ENCODE measurements around the gene EVX1.

The EVX1 gene

DNA sequence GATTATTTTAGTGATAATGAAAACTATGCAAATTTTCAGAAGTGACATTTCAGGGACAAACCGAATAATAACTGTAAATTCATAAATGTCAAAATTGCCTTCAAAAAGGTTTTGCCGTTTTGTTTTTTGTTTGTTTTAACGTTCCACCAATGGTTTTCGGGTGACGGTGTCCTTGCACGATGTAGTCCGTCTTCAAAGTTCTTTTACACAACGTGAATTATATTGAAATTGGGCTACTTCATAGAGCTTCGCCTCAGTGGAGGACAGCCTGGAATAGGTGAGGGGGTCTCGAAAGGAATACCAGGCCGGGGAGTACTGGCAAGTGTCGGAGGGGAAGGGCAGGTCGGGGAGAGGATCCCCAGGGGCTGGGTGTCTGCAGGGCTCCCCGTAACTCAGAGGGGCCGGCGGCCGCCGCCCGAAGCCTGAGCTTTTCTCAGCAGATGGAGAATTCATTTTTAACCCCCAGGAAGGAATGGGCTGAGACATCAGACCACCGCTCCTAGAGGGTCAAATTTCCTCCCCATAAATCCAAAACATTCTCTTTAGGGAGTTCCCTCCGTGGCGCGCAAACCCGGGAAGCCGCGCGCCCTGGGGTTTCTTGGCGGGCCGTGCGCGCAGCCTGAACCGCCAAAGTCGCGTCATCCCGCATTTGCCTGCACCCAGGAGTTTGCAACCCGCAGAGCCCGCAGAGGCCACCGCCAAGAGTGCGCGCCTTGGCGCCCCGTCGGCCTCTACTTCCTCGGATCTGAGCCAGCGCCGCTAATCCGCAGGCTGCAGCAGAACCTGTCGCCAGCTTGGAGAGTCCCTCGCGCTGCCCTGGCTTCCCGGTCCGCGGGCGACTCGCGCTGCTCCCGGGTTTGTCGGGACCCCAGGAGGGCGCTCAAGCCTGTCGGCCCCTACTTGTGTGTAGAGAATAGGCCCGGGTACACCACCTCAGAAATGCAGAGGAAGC lies 17.3 kb upstream of the EVX1 start:
- H3K27ac ChIP-seq, result no peak overlapping the region
- DNase-seq (ENCODE audit: low read depth, low spot score), result no peak

- no peak overlapping the region for H3K27ac ChIP-seq
- DNase-seq (ENCODE audit: low read depth, low spot score), result no peak
These were observed 13.2 kb upstream of the EVX1 start for GRCh38 chr7:27229448-27229847.

GRCh38 chr7:27235387-27236311 lies 7.0 kb upstream of the EVX1 start:
- DNase-seq (ENCODE audit: low read depth, low spot score), result no peak
- no peak overlapping the region for H3K27ac ChIP-seq

DNA sequence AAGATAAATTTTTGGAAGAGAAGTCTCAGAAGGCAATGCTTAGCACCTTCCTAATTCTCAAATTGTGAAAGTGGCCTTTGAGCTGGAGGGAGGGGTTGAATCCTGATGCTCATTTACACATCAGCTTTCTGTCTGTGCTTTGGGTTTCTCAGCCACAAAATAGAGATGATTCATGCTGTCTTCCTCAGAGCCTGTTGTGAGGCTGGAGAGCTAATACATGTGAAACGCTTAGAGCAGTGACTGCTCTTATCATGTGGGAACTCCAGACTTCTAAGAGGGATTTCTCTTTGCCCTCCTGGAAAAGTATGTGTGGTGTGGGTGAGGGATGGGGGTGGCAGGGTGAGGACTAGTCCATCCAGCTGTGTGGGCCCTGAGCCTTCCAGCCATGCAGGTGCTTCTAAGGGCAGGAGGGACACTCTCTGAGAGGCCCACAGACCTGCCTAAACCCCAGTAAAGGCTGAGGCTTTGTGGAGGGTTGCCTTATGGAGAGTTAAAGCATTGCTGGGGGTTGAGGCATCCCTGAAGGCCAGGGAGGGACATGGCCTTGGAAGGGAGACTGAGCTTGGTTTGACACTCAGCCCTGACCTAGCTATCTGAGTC lies 4.8 kb upstream of the EVX1 start:
- no peak overlapping the region for H3K27ac ChIP-seq
- DNase-seq (ENCODE audit: low read depth, low spot score), result no peak

DNA sequence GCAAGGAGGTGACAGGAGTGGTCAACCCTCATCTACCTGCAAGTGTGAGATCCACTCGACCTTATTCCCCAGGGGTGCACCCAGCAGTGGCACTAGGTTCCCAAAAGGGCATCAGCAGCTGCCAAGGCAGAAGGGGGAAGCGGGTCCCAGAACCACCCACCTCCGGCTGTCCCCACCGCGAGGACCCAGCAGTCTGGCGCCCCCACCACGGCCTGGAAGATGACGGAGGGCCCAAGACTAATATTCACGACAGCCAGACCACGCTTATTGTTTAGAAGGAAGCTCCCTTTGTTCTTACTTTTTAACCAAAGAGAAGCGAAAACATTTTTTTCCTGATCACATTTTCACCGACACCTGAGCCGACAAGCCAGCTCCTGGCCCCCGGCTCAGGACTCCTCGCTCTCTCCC lies 3.6 kb upstream of the EVX1 start:
- no peak for DNase-seq (ENCODE audit: low read depth, low spot score)
- H3K27ac ChIP-seq, result no peak overlapping the region

DNA sequence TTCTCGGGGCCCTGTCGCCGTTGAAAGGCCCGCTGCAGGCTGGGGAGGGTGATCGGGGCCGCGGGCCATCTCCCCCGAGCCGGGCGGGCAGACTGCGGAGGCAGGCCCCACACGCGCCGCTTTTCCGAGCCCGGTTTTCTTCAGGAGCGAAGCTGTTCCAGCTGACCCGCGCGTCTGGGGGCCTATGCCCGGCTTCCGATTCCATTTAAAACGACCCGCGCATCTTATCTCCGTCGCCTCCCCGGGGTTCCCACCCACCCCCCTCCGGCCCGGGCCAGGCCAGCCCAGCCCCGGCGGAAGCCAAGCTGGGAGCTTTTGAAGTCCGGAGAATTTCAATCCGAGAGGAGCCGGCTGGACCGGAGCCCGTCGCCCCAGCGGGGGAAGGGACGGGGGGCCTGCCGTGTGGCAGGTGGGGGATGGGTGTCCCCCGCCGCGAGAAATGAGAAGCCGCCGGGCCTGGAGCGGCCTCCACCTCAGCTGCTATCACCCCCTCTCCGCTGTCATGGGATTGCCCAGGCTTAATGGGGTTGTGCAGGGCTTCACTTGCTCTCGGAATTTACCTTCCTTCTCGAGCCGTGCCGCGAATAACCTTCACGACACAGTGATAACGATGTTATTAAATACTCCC lies 3.1 kb upstream of the EVX1 start:
- H3K27ac ChIP-seq, result no peak overlapping the region
- DNase-seq (ENCODE audit: low read depth, low spot score), result no peak

- DNase-seq (ENCODE audit: low read depth, low spot score), result no peak
- H3K27ac ChIP-seq, result no peak overlapping the region
These were observed 2.4 kb upstream of the EVX1 start for GRCh38 chr7:27240015-27240731.

GRCh38 chr7:27241189-27242056 lies 1.2 kb upstream of the EVX1 start:
- no peak overlapping the region for H3K27ac ChIP-seq
- no peak for DNase-seq (ENCODE audit: low read depth, low spot score)

GRCh38 chr7:27242154-27242553 lies 448 bp upstream of the EVX1 start:
- no peak overlapping the region for H3K27ac ChIP-seq
- DNase-seq (ENCODE audit: low read depth, low spot score), result no peak

GRCh38 chr7:27243340-27244163 lies 950 bp downstream of the EVX1 start:
- no peak for DNase-seq (ENCODE audit: low read depth, low spot score)

GRCh38 chr7:27244488-27245123 lies 2.0 kb downstream of the EVX1 start:
- DNase-seq (ENCODE audit: low read depth, low spot score), result no peak
- H3K27ac ChIP-seq, result no peak overlapping the region

More at GRCh38 chr7:27243340-27244163, 950 bp downstream of the EVX1 start:
- no peak overlapping the region for H3K27ac ChIP-seq

DNA sequence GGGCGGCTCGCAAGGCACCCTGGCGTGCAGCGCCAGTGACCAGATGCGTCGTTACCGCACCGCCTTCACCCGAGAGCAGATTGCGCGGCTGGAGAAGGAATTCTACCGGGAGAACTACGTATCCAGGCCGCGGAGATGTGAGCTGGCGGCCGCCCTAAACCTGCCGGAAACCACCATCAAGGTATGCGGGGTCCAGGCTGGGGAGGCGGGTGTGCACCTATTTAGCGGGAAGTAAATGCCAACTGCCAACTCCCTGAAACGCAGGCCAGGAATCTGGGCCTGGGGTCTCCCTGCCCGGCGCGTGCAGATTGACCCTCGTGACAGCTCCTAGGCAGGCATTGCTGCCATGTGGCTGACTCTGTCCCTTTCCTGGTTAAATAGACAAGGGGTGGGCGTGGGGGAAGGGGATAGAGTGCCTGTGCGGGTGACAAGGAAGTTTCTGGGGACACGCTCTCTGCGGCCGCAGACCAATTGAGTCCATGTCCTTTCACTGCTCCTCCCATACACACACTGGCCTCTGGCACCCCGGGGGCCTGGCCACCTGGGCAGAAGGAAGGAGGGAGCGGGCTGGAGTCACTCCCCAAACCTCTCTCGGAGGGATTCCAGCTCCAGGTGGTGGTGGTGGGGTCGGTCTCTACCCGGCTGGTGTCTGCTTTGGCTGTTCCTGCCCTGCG lies 2.7 kb downstream of the EVX1 start:
- H3K27ac ChIP-seq, result no peak overlapping the region
- no peak for DNase-seq (ENCODE audit: low read depth, low spot score)

DNA sequence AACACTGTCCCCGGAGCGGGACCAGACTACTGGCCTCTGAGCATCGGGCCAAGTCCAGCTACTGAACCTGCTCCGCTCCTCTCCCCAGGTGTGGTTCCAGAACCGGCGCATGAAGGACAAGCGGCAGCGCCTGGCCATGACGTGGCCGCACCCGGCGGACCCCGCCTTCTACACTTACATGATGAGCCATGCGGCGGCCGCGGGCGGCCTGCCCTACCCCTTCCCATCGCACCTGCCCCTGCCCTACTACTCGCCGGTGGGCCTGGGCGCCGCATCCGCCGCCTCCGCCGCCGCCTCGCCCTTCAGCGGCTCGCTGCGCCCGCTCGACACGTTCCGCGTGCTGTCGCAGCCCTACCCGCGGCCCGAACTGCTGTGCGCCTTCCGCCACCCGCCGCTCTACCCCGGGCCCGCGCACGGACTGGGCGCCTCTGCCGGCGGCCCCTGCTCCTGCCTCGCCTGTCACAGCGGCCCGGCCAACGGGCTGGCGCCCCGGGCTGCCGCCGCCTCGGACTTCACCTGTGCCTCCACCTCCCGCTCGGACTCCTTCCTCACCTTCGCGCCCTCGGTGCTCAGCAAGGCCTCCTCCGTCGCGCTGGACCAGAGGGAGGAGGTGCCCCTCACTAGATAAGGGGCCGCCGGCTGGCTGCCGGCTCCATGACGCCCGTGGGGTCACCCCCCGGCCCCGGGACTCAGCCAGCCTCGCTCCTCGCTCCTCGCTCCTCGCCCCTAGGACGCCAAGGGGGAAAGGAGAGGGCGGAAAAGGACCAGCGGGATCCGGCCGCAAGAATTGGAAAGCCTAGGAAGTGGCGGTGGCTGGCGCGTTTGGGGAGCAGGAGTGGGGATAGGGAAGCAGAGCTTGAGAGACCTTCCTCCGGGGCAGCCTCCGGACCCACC lies 3.4 kb downstream of the EVX1 start:
- no peak overlapping the region for H3K27ac ChIP-seq
- DNase-seq (ENCODE audit: low read depth, low spot score), result no peak

- no peak overlapping the region for H3K27ac ChIP-seq
- DNase-seq (ENCODE audit: low read depth, low spot score), result no peak
These were observed 4.4 kb downstream of the EVX1 start for GRCh38 chr7:27247000-27247399.

DNA sequence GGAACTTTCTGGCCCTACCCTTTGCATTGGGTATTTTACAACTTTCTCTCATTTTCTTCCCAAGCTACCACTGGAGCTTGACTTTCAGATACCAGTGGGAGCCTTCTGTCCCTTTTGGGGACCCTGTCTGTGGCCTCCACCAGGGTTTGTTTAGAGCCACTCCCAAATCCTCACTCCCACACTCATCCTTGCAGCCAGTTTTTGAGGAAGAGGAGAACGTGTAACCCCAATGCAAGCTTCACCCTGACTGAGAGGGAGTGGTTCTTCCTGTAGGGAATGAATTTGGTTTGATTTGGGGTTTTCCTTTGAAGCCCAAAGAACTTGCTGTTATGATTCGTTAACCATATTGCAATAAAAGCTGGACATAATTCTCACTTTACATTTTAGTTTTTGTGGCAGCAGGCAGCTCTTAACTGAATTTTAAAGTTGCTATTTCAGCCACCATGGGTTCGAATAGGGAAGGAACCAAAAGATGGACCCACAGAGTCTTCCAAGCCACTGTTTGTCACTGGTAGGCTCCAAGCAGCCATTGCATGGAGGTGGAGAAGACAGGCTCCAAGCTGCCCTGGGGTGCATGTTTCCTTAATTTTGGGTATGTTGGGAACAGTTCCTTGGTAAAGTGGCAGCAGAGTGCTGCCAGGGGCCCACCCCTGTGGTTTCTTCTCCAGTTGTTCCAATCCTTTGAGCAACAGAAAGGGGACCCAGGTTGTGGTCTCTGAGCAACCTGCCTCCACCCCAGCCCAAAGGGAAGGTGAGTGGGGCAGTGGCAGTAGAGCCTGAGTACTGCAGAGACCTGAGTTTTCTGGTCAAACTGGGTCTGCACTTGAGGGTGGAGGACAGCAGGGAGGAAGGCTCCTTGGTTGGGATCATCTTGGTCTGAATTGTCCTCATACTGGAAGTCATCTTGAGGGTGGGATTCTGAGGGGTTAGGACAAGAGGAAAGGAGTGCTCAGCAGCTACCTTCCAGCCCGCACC lies 5.1 kb downstream of the EVX1 start:
- no peak for DNase-seq (ENCODE audit: low read depth, low spot score)
- H3K27ac ChIP-seq, result no peak overlapping the region
